T follicular helper cell (primary cell): Measurements from ENCODE around the gene UCK2.
"Not testable (repeated sequence)": the region's sequence is repeated elsewhere in the genome, so short reads cannot be mapped to it uniquely, and the experiment has no call there.

Experiments
- DNase-seq: peaks from one replicate; pipeline ENCODE4 v3.0.0-alpha.2; 2020; ENCODE audit warnings: low read depth
- total RNA-seq, 2 experiments: gene quantifications; one replicate each; lab custom pipeline; 2026; lab: John Stamatoyannopoulos, UW

The UCK2 gene
- 17.1 to 109 reads per million in 2 experiments for total RNA-seq

DNA sequence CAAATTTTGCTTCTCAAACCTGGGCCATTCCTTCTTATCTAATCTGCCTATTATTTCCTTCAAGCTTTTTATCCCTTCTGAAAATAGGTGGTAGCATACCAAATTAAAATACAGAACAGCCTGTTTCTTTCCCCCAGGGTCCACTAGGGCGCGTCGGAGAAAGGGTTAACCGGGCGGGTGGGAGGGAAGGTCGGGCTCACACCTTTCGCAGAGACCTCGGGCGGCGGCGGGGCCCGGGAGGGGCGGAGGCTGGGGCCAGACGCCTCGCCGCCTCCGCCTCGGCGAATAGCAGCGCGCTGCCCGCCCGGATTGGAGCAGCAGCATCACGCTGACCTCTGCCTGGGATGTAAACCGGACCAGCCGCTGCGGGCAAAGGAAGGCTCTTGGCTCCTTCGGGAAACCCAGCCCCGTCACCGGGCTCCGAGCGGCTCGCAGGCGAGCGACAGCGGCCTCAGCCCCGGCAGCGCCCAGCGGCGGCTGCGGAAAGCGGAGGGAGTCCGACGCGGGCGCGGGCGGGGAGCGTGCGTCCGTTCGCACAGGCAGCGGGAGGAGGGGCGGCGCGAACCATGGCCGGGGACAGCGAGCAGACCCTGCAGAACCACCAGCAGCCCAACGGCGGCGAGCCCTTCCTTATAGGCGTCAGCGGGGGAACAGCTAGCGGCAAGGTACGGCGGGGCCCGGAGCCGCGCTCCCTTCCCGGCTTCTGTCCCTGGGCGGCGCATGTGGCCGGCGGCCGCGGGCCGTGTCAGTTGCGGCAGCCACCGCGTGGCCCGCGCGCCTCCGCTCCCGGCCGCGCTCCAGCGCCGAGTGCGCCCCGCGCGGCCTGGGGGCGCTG lies at the start of gene UCK2:
TSS of gene UCK2 (plus strand) at position 347 of the 835 bp plus-strand sequence. CDS start at position 567, 220 bp downstream.
- peak; percentile 14 for DNase-seq

DNA sequence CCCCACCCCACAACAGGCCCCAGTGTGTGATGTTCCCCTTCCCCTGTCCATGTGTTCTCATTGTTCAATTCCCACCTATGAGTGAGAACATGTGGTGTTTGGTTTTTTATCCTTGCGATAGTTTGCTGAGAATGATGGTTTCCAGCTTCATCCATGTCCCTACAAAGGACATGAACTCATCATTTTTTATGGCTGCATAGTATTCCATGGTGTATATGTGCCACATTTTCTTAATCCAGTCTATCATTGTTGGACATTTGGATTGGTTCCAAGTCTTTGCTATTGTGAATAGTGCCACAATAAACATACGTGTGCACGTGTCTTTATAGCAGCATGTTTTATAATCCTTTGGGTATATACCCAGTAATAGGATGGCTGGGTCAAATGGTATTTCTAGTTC lies 49.2 kb upstream of the UCK2 start:
- DNase-seq: not testable (repeated sequence)

DNA sequence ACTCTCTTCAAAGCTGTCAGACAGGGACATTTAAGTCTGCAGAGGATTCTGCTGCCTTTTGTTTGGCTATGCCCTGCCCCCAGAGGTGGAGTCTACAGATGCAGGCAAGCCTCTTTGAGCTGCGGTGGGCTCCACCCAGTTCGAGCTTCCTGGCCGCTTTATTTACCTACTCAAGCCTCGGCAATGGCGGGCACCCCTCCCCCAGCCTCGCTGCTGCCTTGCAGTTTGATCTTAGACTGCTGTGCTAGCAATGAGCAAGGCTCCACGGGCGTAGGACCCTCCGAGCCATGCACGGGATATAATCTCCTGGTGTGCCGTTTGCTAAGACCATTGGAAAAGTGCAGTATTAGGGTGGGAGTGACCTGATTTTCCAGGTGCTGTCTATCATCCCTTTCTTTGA lies 43.9 kb upstream of the UCK2 start:
- not testable (repeated sequence) for DNase-seq

DNA sequence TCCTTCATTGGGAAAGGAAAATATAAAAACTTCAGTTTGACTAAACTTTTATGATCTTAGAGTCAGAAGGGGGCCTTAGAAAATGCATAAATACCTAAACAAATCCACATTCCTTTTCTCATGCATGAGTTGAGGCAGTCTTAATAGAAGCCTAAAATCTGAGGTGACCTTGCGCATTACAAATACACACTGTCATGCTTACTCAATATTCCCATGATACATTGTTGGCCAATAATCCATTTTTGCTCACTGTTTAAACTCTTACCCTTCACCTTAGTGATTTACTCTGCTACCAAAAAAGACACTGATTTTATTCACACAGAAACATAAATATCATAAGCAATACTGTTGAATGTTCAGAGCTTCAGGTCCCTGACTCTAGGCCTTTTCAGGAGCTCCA lies 39.7 kb upstream of the UCK2 start:
- DNase-seq: no peak

DNA sequence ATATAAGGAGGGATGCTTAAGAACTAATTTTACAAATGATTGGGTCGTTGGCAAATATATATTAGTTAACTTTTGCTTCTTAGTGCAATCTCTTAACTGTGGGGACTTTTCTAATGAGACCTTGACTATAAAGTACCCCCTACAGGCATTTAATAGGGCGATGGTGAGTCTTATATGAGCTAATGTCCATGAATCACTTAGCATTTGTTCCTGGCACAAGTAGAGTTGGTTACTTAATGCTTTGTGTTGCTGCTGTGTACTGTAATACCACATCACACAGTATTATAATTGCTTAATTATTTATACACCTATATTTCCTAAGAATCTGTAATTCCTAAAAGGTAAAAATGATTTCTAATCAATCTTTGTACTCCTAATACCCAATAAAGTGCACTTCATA lies 33.5 kb upstream of the UCK2 start:
- DNase-seq: no peak

DNA sequence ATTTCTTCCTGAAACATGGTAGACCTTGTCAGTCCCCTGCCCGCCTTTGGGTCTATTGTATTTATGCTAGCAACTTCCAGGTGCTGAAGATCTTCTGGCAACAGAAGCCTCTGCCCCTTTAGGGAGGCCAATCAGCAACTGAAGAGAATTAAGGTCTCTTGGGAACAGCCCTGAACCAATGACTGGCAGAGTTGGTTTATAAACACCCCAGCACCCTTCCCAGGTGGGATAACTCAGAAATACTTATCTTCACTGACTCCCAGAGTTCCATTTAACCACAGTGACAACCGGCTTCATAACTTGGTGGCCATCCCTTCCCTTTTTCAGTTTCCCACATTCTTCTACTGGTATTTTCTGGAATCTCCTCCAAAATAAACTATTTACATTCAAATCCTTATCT lies 31.5 kb upstream of the UCK2 start:
- DNase-seq: no peak

DNA sequence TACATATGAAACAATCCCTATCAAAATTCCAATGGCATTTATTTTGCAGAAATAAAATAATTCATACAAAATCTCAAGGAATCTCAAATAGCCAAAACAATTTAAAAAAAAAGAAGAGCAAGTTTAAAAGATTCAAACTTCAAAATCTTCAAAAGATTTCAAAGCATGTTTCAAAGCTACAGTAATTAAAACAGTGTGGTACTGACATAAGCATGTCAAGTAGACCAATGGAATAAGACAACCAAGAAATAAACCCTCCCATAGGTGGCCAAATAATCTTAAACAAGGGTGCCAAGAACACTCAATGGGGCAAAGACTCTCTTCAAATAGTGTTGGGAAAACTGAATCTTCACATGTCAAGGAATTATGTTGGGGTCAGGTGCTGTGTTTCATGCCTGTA lies 28.0 kb upstream of the UCK2 start:
- DNase-seq: no peak

DNA sequence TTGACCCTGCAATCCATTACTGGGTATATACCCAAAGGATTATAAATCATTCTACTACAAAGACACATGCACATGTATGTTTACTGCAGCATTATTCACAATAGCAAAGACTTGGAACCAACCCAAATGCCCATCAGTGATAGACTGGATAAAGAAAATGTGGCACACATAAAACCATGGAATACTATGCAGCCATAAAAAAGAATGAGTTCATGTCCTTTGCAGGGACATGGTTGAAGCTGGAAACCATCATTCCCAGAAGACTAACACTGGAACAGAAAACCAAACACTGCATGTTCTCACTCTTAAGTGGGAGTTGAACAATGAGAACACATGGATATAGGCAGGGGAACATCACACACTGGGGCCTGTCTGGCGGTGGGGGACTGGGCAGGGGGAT lies 22.9 kb upstream of the UCK2 start:
- not testable (repeated sequence) for DNase-seq

DNA sequence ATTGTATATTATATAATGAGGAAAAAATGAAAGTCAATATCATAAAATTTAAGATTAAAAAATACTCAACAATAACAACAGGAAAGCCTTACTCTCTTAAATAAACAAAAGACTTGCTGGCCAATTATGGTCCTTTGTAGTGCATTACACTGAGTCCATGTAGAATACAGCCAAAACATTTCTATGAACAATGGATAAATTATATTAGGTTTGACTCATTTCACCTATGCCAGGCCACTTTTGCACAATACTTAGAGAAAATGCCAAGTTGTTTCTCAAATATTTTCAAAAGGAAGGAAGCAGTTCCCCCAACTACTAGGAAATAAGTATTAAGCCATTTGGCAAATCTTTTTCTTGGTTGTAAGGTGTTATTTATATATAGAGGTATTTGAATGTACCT lies 19.8 kb upstream of the UCK2 start:
- DNase-seq: no peak

DNA sequence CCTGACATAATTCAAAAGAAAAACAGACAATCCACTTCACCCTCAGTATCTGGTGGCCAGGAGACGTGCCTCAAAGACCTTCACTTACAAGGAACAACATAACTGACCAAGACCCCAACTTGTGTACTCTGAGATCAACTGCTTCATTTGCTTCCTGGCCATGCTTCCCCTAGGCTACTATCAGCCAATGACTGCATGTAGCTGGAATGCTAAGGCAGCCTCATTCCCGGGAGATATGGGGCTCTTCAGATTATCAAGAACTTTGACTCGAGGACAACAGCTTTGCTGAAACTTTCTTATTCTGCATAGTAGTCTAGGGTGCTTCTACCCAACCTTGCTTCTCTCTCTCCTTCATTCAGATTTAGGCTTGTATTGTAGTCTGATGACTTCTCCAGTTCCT lies 11.7 kb upstream of the UCK2 start:
- no peak for DNase-seq

DNA sequence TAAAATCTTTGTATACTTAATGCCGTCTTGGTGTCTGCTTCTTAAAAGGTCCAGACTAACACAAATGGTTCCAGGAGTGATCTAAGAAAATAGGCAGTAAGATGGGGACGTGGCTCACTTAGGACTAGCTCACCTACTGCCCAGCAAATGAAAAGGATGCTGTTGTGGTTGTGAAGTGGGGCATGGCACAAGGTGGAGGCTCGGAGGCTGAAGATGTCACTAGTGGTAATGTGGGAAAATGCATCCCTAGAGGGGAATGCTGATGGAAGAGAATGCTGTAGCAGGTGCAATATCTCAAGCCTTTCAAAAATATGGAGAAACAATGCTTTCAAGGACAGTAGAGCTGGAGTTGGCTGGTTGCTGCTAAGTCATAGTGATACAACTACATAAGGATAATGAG lies 11.3 kb upstream of the UCK2 start:
- DNase-seq: no peak

DNA sequence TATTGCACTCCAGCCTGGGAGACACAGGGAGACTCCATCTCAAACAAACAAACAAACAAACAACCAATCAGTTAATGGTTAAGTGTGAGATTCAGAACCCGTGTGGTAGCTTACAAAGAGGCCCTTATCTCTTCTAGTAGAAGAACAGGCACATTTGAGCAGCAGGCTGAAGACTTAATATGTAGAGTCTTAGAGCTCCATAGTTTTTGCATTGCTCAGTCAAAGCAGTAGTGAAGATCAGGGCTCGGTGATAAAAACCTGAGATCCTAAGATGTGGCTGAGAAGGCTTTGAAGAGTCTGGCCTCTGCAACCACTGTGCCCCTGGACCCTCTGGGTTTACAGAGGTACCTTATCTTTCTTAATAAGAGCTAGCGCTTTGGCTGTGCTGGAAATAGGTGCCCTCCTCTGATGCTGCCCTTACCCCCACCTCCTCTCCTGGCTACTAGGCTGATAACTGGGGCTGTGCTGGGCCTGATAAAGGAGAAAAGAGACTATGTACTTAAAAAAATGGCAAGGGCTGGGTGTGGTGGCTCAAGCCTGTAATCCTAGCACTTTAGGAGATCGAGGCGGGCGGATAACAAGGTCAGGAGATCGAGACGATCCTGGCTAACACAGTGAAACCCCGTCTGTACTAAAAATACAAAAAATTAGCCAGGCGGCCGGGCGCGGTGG lies 10.5 kb upstream of the UCK2 start:
- no peak for DNase-seq

DNA sequence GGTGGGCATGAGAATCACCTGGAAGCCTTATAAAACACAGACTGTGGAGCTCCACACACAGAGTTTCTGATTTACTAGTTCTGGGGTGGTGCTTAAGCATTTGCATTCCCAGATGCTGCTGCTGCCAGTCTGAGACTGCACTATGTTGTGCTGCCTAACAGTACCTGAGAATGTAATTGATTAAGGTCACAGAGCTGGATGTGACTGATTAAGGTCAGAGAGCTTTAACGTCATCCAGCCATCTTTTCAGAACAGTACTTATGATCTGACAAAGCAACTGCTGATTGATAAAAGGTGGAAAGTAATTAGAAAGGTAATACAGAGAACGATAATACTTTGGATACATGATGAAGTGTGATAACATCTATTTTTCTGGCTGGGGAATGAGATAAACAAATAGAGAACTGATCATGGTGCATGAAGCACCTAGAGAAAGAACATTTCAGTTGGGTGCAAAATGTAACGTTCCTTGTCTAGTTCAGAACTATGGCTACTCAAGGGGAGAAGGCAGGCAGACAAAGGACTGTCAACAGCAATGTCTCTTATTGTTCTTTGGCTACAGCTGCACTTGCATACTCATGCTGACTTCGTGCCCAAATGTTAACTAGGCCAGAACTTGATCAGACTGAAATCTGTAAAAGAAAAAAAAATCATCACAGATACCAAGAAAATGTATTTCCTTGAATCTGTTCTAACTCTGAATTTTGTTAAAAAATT lies 3.7 kb upstream of the UCK2 start:
- no peak for DNase-seq

DNA sequence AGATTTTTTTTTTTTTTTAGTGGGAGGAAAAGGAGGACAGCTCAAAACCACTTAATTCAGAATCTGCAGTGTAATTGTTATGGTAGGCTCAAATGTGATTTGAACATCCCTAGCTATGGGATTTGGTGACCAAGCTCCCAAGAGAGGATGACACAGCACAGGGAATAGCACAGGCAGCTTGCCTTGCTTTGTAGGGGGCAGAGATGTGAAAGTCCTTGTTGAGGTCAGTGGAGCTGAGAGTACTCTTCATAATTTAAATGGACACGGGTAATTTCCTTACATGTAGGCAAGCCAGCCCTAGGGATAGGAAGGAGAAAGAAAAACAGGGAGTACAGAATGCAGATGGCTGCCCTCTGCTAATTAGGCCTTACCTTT lies 3.2 kb upstream of the UCK2 start:
- no peak for DNase-seq

DNA sequence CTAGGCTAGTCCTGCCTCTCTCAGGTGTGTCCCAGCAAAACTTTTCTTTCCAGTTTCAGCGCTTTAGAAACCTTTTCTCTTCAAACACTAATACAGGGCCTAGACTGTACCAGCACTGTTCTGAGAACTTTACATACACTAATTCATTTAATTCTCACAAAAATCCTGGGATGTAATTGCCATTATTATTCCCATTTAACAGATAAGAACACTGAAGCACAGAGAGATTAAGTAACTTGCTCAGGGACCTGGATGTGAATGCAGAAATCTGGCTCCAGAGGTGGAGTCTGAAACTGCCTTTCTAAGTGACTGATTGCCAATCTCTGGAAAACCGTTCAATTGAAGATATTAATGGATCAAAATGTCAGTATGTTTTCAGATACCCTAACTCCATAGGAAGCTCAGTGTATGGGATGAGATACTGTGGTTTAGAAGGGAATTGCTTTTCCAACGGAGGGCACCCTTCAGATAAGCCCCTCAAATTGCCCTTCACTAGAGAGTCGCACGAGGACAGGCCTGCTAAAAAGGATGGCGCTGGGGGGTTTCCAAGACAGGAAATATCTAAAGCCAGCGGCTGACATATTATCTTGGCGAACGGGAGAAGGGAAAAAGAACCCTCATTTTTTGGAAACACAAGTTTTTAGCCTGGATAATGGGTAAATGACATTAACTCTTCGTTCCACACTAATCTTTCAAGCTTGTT lies 698 bp upstream of the UCK2 start:
- DNase-seq: no peak

DNA sequence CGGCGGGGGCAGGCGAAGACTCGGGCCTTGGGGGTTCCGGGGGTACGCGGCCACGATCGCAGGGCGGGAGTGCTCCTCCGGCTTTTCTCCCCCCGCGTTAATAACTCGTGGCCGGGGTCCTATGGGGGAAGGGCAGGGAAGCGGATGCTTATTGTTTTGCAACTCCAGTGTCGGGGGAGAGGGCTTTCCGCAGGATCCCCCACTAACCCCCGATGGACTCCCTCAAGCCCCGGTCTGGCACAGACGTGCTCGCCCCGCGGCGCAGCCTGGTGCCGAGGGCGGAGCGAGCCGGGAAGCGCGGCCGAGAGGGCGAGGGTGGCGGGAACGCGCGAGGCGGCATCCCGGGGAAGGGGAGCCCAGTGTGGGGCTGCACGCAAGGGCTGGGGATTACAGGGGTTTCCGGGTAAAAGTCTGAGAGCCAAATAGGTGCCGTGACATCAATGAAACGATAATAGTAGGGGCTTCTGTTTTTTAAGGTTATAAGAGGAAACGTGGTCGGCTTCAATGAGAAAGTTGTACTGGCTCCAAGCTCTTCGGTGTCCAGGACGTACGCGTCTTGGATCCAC lies 772 bp downstream of the UCK2 start:
- peak; percentile 4 for DNase-seq

DNA sequence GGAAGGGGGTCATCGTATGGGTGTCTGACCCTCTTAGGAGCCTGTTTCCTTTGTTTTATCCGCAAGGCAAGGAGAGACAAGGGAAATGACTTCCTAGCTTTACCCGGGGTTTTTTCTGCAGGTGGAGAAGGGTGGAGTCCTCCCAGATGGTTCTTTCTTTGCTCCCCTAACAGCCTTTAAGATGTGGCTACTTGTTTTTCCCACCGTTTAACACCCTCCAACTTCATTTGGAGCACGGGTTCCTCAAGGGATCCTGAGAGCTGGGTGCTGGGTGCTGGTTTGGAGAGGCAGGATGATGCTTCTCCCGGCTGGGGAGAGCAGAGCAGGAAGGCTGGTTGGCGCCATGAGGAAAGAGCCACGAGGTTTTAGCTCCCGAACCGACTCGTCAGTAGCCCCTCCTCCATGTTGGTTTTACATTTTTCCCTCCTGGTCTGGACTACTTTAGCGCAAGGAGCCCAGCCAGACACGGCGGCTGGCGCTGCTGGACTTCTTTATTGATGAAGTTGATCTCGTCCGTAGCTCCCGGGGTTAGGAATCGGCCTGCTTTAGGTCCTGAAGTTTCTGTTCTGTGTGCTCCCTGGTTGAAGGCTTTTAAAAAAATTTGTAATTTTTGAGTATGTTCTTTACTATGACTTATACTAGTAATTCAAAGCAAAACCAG lies 1.4 kb downstream of the UCK2 start:
- DNase-seq: no peak

DNA sequence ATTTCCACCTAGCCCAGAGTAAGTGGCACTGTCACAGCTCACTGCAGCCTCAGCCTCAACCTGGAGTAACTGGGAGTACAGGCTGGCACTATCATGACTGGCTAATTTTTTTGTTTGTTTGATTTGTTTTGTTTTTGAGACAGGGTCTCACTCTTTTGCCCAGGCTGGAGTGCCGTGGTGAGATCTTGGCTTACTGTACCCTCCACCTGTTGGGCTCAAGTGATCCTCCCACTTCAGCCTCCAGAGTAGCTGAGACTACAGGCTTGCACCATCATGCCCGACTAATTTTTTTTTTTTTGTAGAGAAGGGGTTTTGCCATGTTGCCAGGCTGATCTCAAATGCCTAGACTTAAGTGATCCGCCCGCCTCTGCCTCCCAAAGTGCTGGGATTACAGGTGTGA lies 2.5 kb downstream of the UCK2 start:
- no peak for DNase-seq

DNA sequence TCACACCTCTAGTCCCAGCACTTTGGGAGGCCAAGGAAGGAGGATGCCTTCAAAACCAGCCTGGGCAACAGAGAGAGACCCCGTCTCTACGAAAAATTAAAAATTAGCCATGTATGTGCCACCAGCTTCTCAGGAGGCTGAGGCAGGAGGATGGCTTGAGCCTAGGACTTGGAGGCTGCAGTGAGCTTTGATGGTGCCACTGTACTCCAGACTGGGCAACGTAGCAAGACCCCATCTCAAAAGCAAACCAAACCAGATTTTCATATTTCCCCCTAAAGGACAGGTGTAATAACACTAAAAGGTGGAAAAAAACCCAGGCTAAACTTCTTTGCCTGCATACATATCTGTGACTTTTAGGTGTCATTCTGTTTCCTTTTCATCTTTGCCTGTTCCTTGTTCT lies 3.7 kb downstream of the UCK2 start:
- DNase-seq: no peak

DNA sequence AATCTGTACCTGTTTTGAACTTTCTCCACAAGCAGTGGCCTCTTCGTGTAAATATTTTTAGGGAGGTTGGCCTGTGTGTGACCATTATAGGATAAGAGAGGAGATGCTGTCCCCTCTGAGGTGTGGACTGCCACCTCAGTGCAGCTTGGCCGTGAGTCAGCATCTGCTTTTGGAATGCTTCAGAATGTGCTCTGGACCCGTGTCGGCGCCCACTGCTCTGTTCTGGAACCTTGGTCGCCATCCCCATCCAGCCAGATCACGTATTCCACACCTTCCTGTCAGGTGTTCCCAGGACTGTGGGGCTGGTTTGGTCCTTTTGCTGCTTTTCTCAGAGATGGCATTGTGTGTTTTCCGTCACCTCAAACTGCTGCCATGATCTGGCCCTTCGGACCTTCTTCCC lies 5.5 kb downstream of the UCK2 start:
- DNase-seq: no peak

DNA sequence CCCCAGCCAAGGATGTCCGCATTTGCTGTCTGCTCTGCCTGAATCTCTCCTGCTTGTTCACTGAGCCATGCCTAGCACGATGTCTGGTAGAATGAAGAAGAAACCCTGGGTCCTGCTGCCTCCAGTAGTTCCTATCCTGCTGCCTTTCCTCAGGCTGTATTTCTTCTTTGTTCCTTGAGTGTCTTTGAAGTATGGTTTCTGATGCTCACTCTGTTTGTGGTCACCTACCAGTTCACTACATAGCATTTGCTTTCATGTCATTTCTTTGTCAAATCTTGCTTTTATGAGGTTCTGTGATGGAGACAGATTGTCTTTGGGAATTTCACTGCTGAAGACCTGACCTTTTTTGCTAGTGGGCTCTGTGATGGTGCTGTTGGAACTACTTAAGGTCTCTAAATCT lies 5.9 kb downstream of the UCK2 start:
- DNase-seq: no peak
